Right lobe of liver (tissue), 4 donors: ENCODE data around the gene SRPK2.
"Not testable (repeated sequence)": the region's sequence is repeated elsewhere in the genome, so short reads cannot be mapped to it uniquely, and the experiment has no call there.

Experiments used
- POLR2A ChIP-seq: fragments of 450-650 bp; IDR thresholded peaks from one replicate; pipeline ENCODE4 v1.6.1; 2017; ENCODE audit warnings: antibody characterized with exemption, mild to moderate bottlenecking
- TF ChIP-seq, protein P1 (sequence below), 4 donors: fragments of 200-600 bp in 3 of 4; fragments of 450-650 bp in 1 of 4; IDR thresholded peaks; one replicate each; pipeline versions ENCODE4 v1.5.1 to v1.8.0; 2016 to 2022; ENCODE audit warnings: antibody characterized with exemption in 4 of 4, mild to moderate bottlenecking in 2 of 4
- donor health status: DM: no; HTN: no; CAD: no.
- donor health status: DM: no; HTN: no; CAD: no.
- donor health status: DM: no; HTN: yes; CAD: no.

DNA sequence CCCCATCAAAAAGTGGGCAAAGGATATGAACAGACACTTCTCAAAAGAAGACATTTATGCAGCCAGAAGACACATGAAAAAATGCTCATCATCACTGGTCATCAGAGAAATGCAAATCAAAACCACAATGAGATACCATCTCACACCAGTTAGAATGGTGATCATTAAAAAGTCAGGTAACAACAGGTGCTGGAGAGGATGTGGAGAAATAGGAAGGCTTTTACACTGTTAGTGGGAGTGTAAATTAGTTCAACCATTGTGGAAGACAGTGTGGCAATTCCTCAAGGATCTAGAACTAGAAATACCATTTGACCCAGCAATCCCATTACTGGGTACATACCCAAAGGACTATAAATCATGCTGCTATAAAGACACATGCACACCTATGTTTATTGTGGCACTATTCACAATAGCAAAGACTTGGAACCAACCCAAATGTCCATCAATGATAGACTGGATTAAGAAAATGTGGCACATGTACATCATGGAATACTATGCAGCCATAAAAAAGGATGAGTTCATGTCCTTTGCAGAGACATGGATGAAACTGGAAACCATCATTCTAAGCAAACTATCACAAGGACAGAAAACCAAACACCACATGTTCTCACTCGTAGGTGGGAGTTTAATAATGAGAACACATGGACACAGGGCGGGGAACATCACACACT lies 128.4 kb downstream of the SRPK2 start:
- TF ChIP-seq, protein P1, sequence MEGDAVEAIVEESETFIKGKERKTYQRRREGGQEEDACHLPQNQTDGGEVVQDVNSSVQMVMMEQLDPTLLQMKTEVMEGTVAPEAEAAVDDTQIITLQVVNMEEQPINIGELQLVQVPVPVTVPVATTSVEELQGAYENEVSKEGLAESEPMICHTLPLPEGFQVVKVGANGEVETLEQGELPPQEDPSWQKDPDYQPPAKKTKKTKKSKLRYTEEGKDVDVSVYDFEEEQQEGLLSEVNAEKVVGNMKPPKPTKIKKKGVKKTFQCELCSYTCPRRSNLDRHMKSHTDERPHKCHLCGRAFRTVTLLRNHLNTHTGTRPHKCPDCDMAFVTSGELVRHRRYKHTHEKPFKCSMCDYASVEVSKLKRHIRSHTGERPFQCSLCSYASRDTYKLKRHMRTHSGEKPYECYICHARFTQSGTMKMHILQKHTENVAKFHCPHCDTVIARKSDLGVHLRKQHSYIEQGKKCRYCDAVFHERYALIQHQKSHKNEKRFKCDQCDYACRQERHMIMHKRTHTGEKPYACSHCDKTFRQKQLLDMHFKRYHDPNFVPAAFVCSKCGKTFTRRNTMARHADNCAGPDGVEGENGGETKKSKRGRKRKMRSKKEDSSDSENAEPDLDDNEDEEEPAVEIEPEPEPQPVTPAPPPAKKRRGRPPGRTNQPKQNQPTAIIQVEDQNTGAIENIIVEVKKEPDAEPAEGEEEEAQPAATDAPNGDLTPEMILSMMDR (IDR thresholded peaks at IDR 0.05), result not testable (repeated sequence)
- TF ChIP-seq POLR2A, result not testable (repeated sequence)
